IPS DF 6.9 (cell line): Measurements from ENCODE around the gene MRPL24.

Source experiments
- DNase-seq: peaks from one replicate; pipeline ENCODE4 v3.0.0-alpha.2; 2013; ENCODE audit warnings: low read depth, low spot score
- H3K27ac ChIP-seq: one replicate; pipeline ENCODE4 v1.5.1; 2013; ENCODE audit warnings: low read length, control low read depth
- H3K27me3 ChIP-seq: 2 replicates; pipeline ENCODE4 v1.6.1; 2013; ENCODE audit warnings: mild to moderate bottlenecking, low read length; ENCODE audit not compliant: control insufficient read depth, insufficient read depth
- H3K36me3 ChIP-seq: 2 replicates; pipeline ENCODE4 v1.6.1; 2013; ENCODE audit warnings: low read length; ENCODE audit not compliant: control insufficient read depth, insufficient read depth
- H3K4me1 ChIP-seq: 2 replicates; pipeline ENCODE4 v1.6.1; 2013; ENCODE audit warnings: low read length; ENCODE audit not compliant: control insufficient read depth, insufficient read depth
- H3K4me3 ChIP-seq: 2 replicates; pipeline ENCODE4 v1.5.1; 2013; ENCODE audit warnings: mild to moderate bottlenecking, low read length
- H3K9me3 ChIP-seq: 2 replicates; pipeline ENCODE4 v1.6.1; 2013; ENCODE audit warnings: low read length, inconsistent platforms; ENCODE audit not compliant: control insufficient read depth, insufficient read depth
- WGBS: extraction: QIAGEN DNeasy Blood & Tissue Kit; methylation state at CpG from one replicate; pipeline ENCODE4 v1.1.7; 2013; ENCODE audit warnings: mixed read lengths, missing lambda C conversion rate; ENCODE audit not compliant: insufficient read length, insufficient coverage; 5-methylcytosine and 5-hydroxymethylcytosine counted together

The MRPL24 gene

DNA sequence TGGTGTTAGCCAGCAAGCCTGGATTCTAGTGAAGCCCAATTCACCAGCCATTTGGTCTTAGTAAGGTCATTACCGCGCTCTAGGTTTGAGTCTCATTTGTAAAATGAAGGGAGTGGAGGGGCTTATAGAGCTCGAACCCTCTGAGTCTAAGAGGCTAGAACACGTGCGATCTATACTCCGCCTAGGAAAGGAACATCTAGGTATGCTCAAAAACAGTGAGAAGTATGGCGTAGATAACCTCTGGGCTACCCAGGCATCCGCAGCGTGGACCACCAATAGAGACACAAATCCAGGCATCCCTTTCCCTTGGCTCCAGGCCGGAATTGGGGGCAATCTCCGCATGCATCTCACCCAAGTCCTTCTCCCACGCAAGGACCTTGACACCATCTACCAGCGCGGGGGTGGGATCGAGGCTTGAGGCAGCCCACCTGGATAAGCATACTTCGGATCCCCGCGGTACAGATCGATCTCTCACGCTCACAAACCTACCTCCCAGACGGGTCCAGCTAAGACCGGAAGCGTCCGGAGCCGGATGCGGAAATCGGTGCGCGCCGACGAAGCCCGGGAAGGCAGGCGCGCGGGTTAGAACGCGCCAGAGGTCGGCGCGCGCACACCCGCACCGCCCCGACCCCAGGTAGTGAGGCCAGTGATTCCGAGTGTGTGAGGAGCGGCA is 12.8 kb downstream of the MRPL24 start, which contains the start of gene METTL25B:
TSS of gene METTL25B (plus strand) at position 544 of the 673 bp plus-strand sequence. CDS start 636 bp downstream, outside the sequence.
- Histone ChIP-seq H3K9me3 (no peaks in the 10 kb centered on the region), H3K4me1 (peaks cover 5% of the 10 kb centered on the region; the same call in 1 of the 2 replicates), H3K4me3 (peak within 1 kb of the TSS; percentile 97), H3K27me3 (no peaks in the 10 kb centered on the region), H3K36me3 (peaks cover 10% of the 10 kb centered on the region; the same call in 1 of the 2 replicates), H3K27ac (no peak within 1 kb of the TSS)
- no peak for DNase-seq
- WGBS, result no CpG with 5 or more reads among the region's 46 CpGs

- Histone ChIP-seq H3K9me3 (no peaks in the 10 kb centered on the region), H3K27me3 (no peaks in the 10 kb centered on the region), H3K4me1 (peaks cover 5% of the 10 kb centered on the region; the same call in 1 of the 2 replicates), H3K27ac (no peak overlapping the region), H3K36me3 (peaks cover 14% of the 10 kb centered on the region; the same call in 1 of the 2 replicates), H3K4me3 (peak overlapping the region; percentile 97; the same call in 1 of the 2 replicates)
- no peak for DNase-seq
- WGBS, result no CpG with 5 or more reads among the region's 7 CpGs
Measured at GRCh38 chr1:156727492-156727891, 13.4 kb downstream of the MRPL24 start.

DNA sequence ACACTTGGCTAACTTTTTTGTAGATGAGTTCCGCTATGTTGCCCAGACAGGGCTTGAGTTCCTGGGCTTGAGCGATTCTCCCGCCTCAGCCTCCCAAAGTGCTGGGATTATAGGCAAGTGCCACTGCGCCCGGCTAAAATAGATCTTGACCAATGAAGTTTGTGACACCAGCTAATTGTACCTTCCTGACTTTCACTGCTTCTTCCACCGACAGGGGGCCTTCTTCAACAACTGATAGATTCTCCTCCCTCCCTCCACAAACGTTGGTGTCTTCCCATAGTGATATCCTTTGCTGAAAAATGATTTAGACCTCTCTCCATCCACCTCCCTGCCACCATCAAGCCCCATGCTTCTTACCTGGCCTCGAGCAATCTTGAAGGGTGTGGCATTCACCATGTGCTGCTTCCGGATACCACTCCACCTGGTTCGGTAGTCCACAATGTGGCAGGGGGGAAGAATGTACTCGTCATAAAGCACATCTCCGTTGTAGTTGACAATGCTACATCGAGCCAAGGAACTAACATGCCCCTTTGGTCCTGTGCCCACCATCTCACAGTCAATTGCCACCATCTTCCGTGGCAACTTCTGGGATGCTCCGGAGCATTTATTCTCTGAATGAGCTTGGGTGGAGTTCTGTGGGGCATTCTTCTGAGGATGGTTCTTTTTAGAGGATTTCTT is 14.2 kb downstream of the MRPL24 start:
- peaks cover 5% of the 10 kb centered on the region; the same call in 1 of the 2 replicates for H3K4me1 ChIP-seq
- no CpG with 5 or more reads among the region's 15 CpGs for WGBS
- H3K27me3 ChIP-seq, result no peaks in the 10 kb centered on the region
- no peak overlapping the region for H3K27ac ChIP-seq
- no peak for DNase-seq
- H3K4me3 ChIP-seq, result no peak overlapping the region
- no peaks in the 10 kb centered on the region for H3K9me3 ChIP-seq
- peaks cover 14% of the 10 kb centered on the region; the same call in 1 of the 2 replicates for H3K36me3 ChIP-seq

GRCh38 chr1:156725683-156726280 is 15.1 kb downstream of the MRPL24 start:
- WGBS, result no CpG with 5 or more reads among the region's 18 CpGs

DNA sequence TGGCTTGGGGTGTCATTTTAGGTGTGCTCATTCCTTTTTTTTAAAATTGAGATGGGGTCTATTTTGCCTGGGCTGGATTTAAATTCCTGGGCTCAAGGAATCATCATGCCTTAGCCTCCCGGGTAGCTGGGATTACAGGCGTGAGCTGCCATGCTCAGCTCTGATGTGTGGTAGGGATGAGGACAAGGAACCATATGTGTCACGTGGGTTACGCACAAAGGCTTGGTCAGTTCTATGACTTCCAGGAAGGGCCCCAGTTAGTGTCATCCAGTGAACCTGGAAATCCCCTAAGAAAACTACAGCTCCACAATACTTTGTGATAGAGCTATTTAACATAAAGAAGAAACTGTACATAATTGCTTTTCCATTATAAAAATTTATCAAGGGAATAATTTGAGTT is 19.4 kb downstream of the MRPL24 start:
- no CpG with 5 or more reads among the region's 4 CpGs for WGBS
- DNase-seq, result no peak
- Histone ChIP-seq H3K27ac (no peak overlapping the region), H3K27me3 (no peaks in the 10 kb centered on the region), H3K4me1 (no peaks in the 10 kb centered on the region; the same call in 1 of the 2 replicates), H3K9me3 (no peaks in the 10 kb centered on the region), H3K36me3 (peaks cover 16% of the 10 kb centered on the region; the same call in 1 of the 2 replicates), H3K4me3 (no peak overlapping the region)

More at GRCh38 chr1:156725683-156726280, 15.1 kb downstream of the MRPL24 start:
- no peaks in the 10 kb centered on the region for H3K9me3 ChIP-seq
- H3K36me3 ChIP-seq, result peaks cover 16% of the 10 kb centered on the region; the same call in 1 of the 2 replicates
- DNase-seq, result no peak
- no peak overlapping the region for H3K27ac ChIP-seq
- H3K4me3 ChIP-seq, result no peak overlapping the region
- H3K4me1 ChIP-seq, result peaks cover 5% of the 10 kb centered on the region; the same call in 1 of the 2 replicates
- no peaks in the 10 kb centered on the region for H3K27me3 ChIP-seq

DNA sequence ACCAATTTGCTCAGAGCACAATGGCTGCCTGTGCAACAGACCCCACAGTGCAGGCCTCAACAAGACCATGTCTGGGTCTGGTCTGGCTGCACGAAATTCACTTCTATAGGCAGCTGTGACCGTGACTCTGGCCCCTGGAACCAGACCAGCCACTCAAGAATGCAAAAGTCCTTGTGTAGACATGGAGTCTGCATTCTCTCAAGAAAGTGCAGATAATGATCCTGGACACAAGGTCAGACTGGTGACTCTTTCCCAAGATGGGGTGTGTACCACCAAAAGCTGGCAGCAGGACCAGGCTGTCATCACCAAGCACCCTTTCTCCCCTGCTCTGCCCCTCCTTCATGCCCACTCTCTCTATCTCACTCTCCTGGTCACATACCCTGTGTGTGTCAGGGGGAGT is 19.8 kb downstream of the MRPL24 start:
- Histone ChIP-seq H3K4me1 (no peaks in the 10 kb centered on the region; the same call in 1 of the 2 replicates), H3K27me3 (no peaks in the 10 kb centered on the region), H3K9me3 (no peaks in the 10 kb centered on the region), H3K36me3 (peaks cover 16% of the 10 kb centered on the region; the same call in 1 of the 2 replicates), H3K27ac (no peak overlapping the region), H3K4me3 (no peak overlapping the region)
- DNase-seq, result no peak
- no CpG with 5 or more reads among the region's 2 CpGs for WGBS

GRCh38 chr1:156717351-156717750 is 23.5 kb downstream of the MRPL24 start:
- Histone ChIP-seq H3K27ac (no peak overlapping the region), H3K9me3 (no peaks in the 10 kb centered on the region), H3K4me3 (no peak overlapping the region), H3K36me3 (peaks cover 3% of the 10 kb centered on the region; the same call in 1 of the 2 replicates), H3K4me1 (no peaks in the 10 kb centered on the region), H3K27me3 (no peaks in the 10 kb centered on the region)
- DNase-seq, result no peak
- WGBS, result no CpG with 5 or more reads among the region's 4 CpGs

DNA sequence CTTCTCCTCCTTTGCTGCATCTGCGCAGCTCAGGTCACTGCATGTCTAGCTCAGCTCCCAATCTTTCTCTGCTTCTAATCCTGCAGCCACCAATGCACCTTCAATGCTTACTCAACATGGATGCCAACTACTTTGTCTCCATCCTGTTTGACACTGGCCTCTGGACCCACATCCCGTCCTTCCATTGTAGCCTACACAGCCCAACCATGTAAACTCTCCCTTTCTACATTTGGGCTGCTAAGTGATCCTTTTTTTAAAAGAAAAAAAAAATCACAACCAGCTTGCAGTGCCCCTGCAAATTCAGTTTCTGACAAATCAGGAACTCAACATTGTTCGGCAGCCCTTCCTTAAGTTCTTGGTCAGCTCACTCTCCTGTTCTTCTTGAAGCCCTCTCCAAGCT is 26.1 kb downstream of the MRPL24 start:
- no peak overlapping the region for H3K27ac ChIP-seq
- H3K4me3 ChIP-seq, result no peak overlapping the region
- peaks cover 6% of the 10 kb centered on the region for H3K4me1 ChIP-seq
- no peaks in the 10 kb centered on the region for H3K36me3 ChIP-seq
- no peaks in the 10 kb centered on the region for H3K27me3 ChIP-seq
- WGBS, result no CpG with 5 or more reads among the region's 3 CpGs
- DNase-seq, result no peak
- no peaks in the 10 kb centered on the region for H3K9me3 ChIP-seq

GRCh38 chr1:156712626-156713025 is 28.3 kb downstream of the MRPL24 start:
- Histone ChIP-seq H3K27me3 (no peaks in the 10 kb centered on the region), H3K4me1 (peaks cover 14% of the 10 kb centered on the region), H3K4me3 (no peak overlapping the region), H3K9me3 (no peaks in the 10 kb centered on the region), H3K27ac (no peak overlapping the region), H3K36me3 (no peaks in the 10 kb centered on the region)
- no CpG with 5 or more reads among the region's 3 CpGs for WGBS
- no peak for DNase-seq

DNA sequence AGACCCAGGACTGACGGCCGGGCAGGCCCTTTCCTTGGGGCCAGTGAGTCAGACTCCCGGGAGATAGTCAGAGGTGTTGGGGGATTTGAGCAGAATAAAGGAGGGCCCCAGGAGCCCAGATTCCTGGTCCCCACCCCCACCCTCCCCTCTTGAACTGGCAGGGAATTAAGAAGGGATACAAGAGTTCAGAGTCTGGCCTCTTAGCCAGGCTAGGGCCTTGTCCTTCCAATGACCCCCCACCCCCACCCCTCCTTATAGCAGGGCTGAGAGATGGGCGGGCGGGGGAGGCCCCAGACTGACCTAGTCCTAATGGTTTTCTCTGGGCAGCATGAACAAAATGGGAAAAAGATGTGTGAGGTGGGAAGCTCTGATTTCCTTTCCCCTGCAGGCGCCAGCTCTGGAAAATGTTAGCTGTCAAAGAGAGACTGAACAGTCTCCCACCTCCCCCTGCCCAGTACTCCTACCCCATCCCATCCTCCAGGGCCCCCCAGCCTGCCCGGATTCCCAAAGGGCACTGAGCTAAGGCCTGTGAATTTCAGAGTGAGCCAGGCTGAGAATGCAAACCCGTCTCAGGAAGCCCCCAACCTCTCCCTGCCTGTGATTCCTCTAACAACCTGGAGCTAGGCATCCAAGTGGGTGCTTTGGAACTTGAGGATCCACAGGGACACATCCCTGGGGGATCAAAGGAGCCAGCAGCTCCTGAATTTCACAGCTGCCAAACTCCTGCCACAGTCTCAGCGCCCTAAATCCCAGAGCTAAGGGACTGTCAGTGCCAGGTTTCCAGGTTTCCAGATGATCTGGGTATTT is 29.7 kb downstream of the MRPL24 start:
- Histone ChIP-seq H3K27ac (no peak overlapping the region), H3K4me1 (peaks cover 16% of the 10 kb centered on the region), H3K27me3 (no peaks in the 10 kb centered on the region), H3K9me3 (no peaks in the 10 kb centered on the region), H3K4me3 (no peak overlapping the region), H3K36me3 (no peaks in the 10 kb centered on the region)
- WGBS, result no CpG with 5 or more reads among the region's 9 CpGs
- DNase-seq, result no peak
